GM10266 (cell line): Measurements from ENCODE around the gene PDGFB.

Experiments used
- DNase-seq: peaks from one replicate; pipeline ENCODE4 v3.0.0; 2012; ENCODE audit errors: extremely low spot score
- TF ChIP-seq, protein P1 (sequence below): IDR thresholded peaks from 2 replicates; pipeline ENCODE4 v1.5.1; 2012; ENCODE audit warnings: mild to moderate bottlenecking, low read depth; ENCODE audit not compliant: control insufficient read depth, insufficient read depth; ENCODE audit errors: missing control alignments

The PDGFB gene

DNA sequence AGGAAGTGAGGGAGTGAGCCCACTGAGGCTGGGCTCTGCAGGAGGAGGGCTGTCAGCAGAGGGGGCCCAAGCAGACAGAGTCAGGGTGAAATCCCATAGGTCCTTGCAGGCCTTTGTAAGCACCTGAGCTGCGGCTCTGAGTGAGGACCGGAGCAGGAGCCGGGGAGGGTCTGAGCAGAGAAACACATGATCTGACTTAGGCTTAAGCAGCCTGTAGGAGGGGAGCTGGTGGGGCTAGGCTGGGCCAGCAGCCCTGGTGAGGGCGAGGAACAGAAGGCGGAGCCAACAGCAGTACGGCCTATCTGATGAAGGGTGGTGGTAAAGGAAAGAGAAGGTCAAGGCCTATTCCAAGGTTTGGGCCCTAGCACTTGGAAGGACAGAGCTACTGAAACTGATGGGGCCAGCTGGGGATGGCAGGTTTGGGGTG, 65.4 kb downstream of the PDGFB start:
- TF ChIP-seq, protein P1, sequence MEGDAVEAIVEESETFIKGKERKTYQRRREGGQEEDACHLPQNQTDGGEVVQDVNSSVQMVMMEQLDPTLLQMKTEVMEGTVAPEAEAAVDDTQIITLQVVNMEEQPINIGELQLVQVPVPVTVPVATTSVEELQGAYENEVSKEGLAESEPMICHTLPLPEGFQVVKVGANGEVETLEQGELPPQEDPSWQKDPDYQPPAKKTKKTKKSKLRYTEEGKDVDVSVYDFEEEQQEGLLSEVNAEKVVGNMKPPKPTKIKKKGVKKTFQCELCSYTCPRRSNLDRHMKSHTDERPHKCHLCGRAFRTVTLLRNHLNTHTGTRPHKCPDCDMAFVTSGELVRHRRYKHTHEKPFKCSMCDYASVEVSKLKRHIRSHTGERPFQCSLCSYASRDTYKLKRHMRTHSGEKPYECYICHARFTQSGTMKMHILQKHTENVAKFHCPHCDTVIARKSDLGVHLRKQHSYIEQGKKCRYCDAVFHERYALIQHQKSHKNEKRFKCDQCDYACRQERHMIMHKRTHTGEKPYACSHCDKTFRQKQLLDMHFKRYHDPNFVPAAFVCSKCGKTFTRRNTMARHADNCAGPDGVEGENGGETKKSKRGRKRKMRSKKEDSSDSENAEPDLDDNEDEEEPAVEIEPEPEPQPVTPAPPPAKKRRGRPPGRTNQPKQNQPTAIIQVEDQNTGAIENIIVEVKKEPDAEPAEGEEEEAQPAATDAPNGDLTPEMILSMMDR = no peak
- DNase-seq = no peak

DNA sequence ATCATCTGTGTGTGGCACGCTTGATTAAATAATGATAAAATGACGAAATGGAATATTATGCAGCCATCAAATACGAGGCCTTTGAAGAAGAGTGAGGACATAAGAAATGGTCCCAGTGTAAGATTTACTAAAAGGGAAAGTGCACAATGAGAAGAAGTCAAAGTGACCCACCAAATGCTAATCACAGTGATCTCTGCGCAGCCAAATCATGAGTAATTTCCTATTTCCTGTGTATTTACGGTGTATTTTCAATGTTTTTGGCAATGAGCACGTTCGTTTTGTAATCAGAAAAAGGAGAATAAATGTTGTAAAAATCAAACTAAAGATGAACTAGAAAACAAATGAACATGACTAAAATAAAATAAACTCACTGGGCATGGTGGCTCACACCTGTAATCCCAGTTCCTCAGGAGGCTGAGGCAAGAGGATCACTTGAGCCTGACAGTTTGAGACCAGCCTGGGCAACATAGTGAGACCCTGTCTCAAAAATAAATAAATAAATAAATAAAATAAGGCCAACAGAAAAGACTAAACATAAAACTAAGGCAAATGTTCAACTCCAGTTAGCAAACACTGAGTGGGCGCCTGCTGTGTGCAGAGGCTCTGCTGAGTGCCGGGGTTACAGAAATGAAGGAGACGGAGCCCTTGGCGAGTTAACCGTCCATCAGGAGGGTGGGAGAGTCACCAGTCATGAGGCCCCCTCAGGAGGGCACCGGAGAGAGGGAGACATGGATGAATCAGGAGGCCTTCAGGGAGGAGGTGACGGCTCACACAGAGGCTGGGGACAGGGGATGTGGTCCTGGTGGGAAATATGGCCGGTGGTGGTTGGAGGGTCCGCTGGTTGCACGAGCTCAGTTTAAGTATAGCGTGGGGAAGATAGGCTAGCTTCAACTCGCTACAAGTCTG, 66.3 kb downstream of the PDGFB start:
- TF ChIP-seq, protein P1 = no peak
- DNase-seq = no peak

DNA sequence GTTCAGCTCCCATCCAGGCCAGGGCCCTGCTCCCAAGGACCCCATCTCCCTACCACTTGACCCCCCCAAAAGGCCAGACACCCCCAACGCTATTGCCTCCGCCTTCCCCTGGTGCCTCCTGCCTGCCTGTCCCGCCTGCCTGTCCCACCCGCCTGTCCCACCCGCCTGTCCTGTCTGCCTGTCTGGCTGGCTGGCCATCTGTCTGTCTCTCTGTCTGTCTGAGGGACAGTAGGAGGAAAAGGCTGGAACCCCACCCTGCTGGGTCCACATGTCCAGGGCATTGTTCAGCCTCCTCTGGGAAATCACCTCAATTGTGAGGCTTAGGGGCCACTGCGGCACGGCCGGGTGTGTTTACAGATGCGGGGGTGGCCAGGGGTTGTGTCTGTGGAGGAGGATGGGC, 67.0 kb downstream of the PDGFB start:
- TF ChIP-seq, protein P1 = no peak
- no peak for DNase-seq

DNA sequence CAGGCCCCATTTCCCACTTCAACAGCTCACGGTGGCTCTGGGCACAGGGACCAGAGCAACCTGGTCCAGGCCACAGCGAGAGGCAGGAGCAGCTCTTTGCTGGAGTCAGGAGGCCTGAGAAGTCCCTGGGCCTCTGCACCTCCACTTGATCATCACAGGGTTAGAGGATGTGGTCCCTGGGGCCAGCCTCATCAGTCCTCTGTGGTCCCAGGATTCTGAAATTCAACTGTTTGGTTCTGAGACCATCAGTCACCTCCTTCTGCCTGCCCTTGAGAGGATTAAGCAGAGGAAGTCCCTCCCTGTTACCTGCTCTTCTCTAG, 67.4 kb downstream of the PDGFB start:
- TF ChIP-seq, protein P1 = no peak
- DNase-seq = no peak

DNA sequence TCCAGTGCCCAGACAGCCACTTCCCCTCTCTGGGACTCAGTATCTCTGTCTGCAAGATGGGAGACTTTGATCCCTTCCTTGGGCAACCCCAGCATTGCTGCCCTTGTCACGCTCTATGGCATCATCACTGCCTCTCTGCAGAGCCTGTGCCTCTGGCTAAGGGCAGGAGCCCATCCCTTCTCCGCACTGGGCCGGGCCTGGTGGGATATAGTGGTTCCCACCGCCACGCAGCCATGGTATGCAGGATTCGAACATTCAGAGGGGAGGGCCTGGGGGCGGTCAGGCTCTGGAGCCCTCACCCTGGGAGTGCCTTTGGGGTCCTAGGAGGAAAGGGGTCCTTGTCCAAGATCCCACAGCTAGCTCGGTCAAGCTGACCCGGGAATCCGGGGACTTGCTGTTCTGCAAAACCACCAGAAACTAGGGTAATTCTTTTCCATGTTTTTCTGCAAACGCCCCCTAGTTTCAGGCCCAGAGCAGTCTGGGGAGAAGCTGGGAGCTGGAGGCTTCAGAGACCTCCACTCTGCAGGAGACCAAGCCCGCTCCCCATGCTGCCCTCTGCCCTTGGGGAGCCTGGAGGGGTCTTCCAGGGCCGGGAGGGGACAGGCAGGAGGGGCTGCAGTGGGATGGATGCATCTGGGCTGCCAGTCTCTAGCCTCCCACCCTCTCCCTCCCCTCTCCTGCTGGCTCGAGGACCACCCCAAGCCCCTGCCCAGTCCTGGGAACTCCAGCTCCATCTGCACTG, 67.9 kb downstream of the PDGFB start:
- TF ChIP-seq, protein P1 = no peak
- no peak for DNase-seq

DNA sequence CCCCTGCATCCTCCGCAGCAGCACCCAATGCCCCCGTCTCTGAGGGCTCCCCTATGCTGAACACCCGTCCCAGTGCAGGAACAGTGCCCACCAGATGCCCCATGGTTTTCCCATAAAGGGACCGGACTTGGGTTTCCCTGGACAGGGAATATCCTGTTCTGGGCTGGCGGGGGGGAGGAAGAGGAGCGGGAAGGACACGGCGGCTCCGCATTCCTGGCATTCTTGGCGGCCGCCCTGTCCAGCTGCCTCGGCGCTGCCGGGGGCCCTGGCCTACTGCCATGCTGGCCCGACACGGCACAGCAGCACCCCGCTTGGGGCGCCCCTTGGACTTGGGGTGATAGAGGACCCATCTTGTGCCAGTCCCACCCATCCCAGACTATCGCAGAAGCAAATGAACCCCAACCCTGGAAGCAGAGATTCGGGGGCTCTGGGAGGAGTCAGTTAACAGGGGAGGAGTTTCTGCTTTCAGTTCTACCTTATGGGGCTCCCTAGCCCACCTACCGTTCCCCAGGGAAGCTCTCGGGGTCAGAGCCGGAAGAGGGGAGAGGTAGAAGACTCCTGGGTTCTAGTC, 68.6 kb downstream of the PDGFB start:
- DNase-seq = no peak
- TF ChIP-seq, protein P1 = no peak
